HepG2 (cell line): ENCODE results near the gene C22orf39. TPM values are rescaled to one million over a fixed set of nuclear protein-coding genes. Genes with fewer than 3 reads are reported as not detected.

Source experiments
- ATAC-seq: fragments of 200-7000 bp; cut with Tn5 transposase; 3 replicates; pipeline ENCODE4 v1.9.1; 2020; ENCODE audit warnings: mild to moderate bottlenecking, moderate library complexity
- BruUV-seq: library from RNA; stranded (reverse); fragments of 400-500 nt; replicated peaks from 2 replicates; lab custom pipeline; 2021; lab: Mats Ljungman, UMichigan
- CTCF ChIA-PET: fragments of 300-600 bp; formaldehyde crosslinking; extraction: SDS; loops from one replicate; lab custom pipeline; 2021; ENCODE audit warnings: low total read pairs, inconsistent platforms, low intra/inter-chr PET ratio; lab: Yijun Ruan, JAX
- POLR2A ChIA-PET: fragments of 350-600 bp; sonication (Branson Sonifier 250); formaldehyde crosslinking; loops from one replicate; lab custom pipeline; 2020; ENCODE audit warnings: antibody characterized with exemption, inconsistent platforms; lab: Yijun Ruan, JAX
- DNase-seq: peaks from one replicate; pipeline ENCODE4 v3.0.0-alpha.2; 2015; ENCODE audit warnings: low spot score
- FAIRE-seq: peaks from 3 replicates; lab custom pipeline; 2011; peaks lifted over from hg19 to GRCh38; lab: Jason Lieb, UNC
- H2AFZ ChIP-seq: one replicate; pipeline ENCODE4 v1.6.1; 2011; ENCODE audit warnings: low read length, inconsistent platforms
- H3K27ac ChIP-seq: fragments of 300-600 bp; 3 replicates; pipeline ENCODE4 v1.8.0; 2011; ENCODE audit warnings: mixed run types, mild to moderate bottlenecking, mixed read lengths, low read length, inconsistent platforms; ENCODE audit not compliant: insufficient read depth; ENCODE audit errors: extremely low read length
- H3K27me3 ChIP-seq, 2 experiments: fragments of 200-600 bp in 1 of 2; 2 replicates in 1 of 2; 3 replicates in 1 of 2; pipeline versions ENCODE4 v1.6.0 to v1.8.0; 2011; ENCODE audit warnings: low read length in 2 of 2, mild to moderate bottlenecking in 2 of 2, moderate library complexity in 2 of 2, inconsistent platforms in 1 of 2; ENCODE audit not compliant: insufficient read depth in 2 of 2, control insufficient read depth in 1 of 2
- H3K36me3 ChIP-seq, 2 experiments: fragments of 200-600 bp in 1 of 2; replicated peaks in 1 of 2; 2 replicates in 1 of 2; 3 replicates in 1 of 2; pipeline versions ENCODE4 v1.5.1 to v1.8.0; 2011; ENCODE audit warnings: low read length in 2 of 2, inconsistent platforms in 1 of 2; ENCODE audit not compliant: insufficient read depth in 2 of 2, control insufficient read depth in 1 of 2
- H3K4me1 ChIP-seq: 2 replicates; pipeline ENCODE4 v1.5.1; 2012; ENCODE audit warnings: low read length, inconsistent platforms; ENCODE audit not compliant: insufficient read depth
- H3K4me2 ChIP-seq: 2 replicates; pipeline ENCODE4 v1.6.0; 2011; ENCODE audit warnings: low read depth, low read length, inconsistent platforms
- H3K4me3 ChIP-seq, 3 experiments: fragments of 200-600 bp in 1 of 3; sonication (generic), shearing (Covaris generic) in 1 of 3; replicated peaks in 1 of 3; 2 replicates each; pipeline ENCODE4 v1.5.1; 2011 to 2016; ENCODE audit warnings: low read length in 3 of 3, inconsistent platforms in 2 of 3, low read depth in 2 of 3, mild to moderate bottlenecking in 2 of 3, control low read depth in 1 of 3, mixed read lengths in 1 of 3; ENCODE audit not compliant: insufficient read depth in 1 of 3
- H3K79me2 ChIP-seq: one replicate; pipeline ENCODE4 v1.6.1; 2011; ENCODE audit warnings: low read length, inconsistent platforms; ENCODE audit not compliant: insufficient read depth
- H3K9ac ChIP-seq: 2 replicates; pipeline ENCODE4 v1.6.0; 2011; ENCODE audit warnings: mild to moderate bottlenecking, low read depth, low read length, inconsistent platforms; ENCODE audit not compliant: insufficient read depth
- H3K9me3 ChIP-seq: 2 replicates; pipeline ENCODE4 v1.5.1; 2012; ENCODE audit warnings: mild to moderate bottlenecking, low read length
- H4K20me1 ChIP-seq: 2 replicates; pipeline ENCODE4 v1.6.0; 2011; ENCODE audit warnings: inconsistent platforms, mild to moderate bottlenecking, low read length, moderate library complexity; ENCODE audit not compliant: insufficient read depth
- DNMT1 ChIP-seq: sonication (generic); formaldehyde crosslinking; IDR thresholded peaks from 2 replicates; pipeline ENCODE4 v1.5.1; 2020; ENCODE audit warnings: mild to moderate bottlenecking, missing genetic modification reagents
- HOXA3 ChIP-seq: sonication (generic); formaldehyde crosslinking; IDR thresholded peaks from 2 replicates; pipeline ENCODE4 v1.5.0; 2020; ENCODE audit warnings: missing genetic modification reagents
- KLF12 ChIP-seq: sonication (generic); formaldehyde crosslinking; IDR thresholded peaks from 2 replicates; pipeline ENCODE4 v1.4.0; 2020; ENCODE audit warnings: missing genetic modification reagents, borderline replicate concordance
- NFATC3 ChIP-seq: sonication (generic); formaldehyde crosslinking; IDR thresholded peaks from 2 replicates; pipeline ENCODE4 v1.5.1; 2020; ENCODE audit warnings: mild to moderate bottlenecking, missing genetic modification reagents
- SAFB2 ChIP-seq: sonication (generic); formaldehyde crosslinking; IDR thresholded peaks from 2 replicates; pipeline ENCODE4 v1.5.1; 2020; ENCODE audit warnings: missing genetic modification reagents, low read depth, mild to moderate bottlenecking, borderline replicate concordance
- SNAPC4 ChIP-seq: sonication (generic); formaldehyde crosslinking; IDR thresholded peaks from 2 replicates; pipeline ENCODE4 v1.4.0; 2020; ENCODE audit warnings: mild to moderate bottlenecking, missing genetic modification reagents
- SOX5 ChIP-seq: IDR thresholded peaks from 2 replicates; pipeline ENCODE4 v1.6.1; 2016; ENCODE audit warnings: borderline replicate concordance
- SRY ChIP-seq: sonication (generic); formaldehyde crosslinking; IDR thresholded peaks from 2 replicates; pipeline ENCODE4 v1.8.0; 2022; ENCODE audit warnings: mild to moderate bottlenecking, missing genetic modification reagents
- ZNF333 ChIP-seq: sonication (generic); formaldehyde crosslinking; IDR thresholded peaks from 2 replicates; pipeline ENCODE4 v1.4.0; 2020; ENCODE audit warnings: mild to moderate bottlenecking, missing genetic modification reagents, borderline replicate concordance
- ZNF430 ChIP-seq: sonication (generic); formaldehyde crosslinking; IDR thresholded peaks from 2 replicates; pipeline ENCODE4 v1.9.0; 2021; ENCODE audit warnings: mild to moderate bottlenecking, missing genetic modification reagents
- ZNF562 ChIP-seq: sonication (generic); formaldehyde crosslinking; IDR thresholded peaks from 2 replicates; pipeline ENCODE4 v1.8.0; 2022; ENCODE audit warnings: missing genetic modification reagents, borderline replicate concordance
- WGBS: methylation state at CpG from one replicate; pipeline ENCODE4 v1.1.6; 2017; ENCODE audit warnings: low lambda C conversion rate; 5-methylcytosine and 5-hydroxymethylcytosine counted together
- in situ Hi-C: cut with HindIII; loops from 2 replicates; pipeline ENCODE4 v1.10.0; 2017; ENCODE audit warnings: low pct_unique_long_range_greater_than_20kb; ENCODE audit not compliant: extremely low pct_ligation_motif_present
- intact Hi-C: fragments of 100-400 bp; cut with micrococcal nuclease; formaldehyde crosslinking; loops from one replicate; pipeline ENCODE4 v1.10.0; 2022; ENCODE audit not compliant: unreplicated experiment
- polyA plus RNA-seq, 8 experiments: library from polyadenylated mRNA; depleted of rRNA in 3 of 8; stranded (reverse) in 7 of 8; unstranded in 1 of 8; fragments of >200 nt; fragmentation: Illumina TruSeq in 4 of 8; extraction: Trizol in 4 of 8; gene quantifications; 2 replicates each; pipeline versions ENCODE4 v1.2.1 to v1.2.3, GENCODE V29; 2011 to 2016; ENCODE audit warnings: low read depth in 4 of 8, missing spikeins in 1 of 8, mixed read lengths in 1 of 8; ENCODE audit not compliant: insufficient read depth in 1 of 8
- total RNA-seq, 5 experiments: library from RNA; depleted of rRNA; stranded (reverse); fragments of >200 nt; fragmentation: Illumina TruSeq; extraction: Trizol; gene quantifications; 2 replicates each; pipeline ENCODE4 v1.2.3, GENCODE V29; 2016; ENCODE audit warnings: low read depth in 1 of 5
- TF ChIP-seq, protein P1 (sequence below): sonication (generic); formaldehyde crosslinking; IDR thresholded peaks from 2 replicates; pipeline ENCODE4 v1.4.0; 2020; ENCODE audit warnings: missing genetic modification reagents, mild to moderate bottlenecking, borderline replicate concordance
- TF ChIP-seq, protein P2 (sequence below): IDR thresholded peaks from 2 replicates; pipeline ENCODE4 v1.6.1; 2012; ENCODE audit warnings: low read depth, low read length, improper control_type of control experiment

The C22orf39 gene
- total and polyA plus RNA-seq, 2 of the 13 experiments (the other 11 are each of a cell fraction or from before 2014, with no cell fraction given), result 23.4 to 26.4 TPM

DNA sequence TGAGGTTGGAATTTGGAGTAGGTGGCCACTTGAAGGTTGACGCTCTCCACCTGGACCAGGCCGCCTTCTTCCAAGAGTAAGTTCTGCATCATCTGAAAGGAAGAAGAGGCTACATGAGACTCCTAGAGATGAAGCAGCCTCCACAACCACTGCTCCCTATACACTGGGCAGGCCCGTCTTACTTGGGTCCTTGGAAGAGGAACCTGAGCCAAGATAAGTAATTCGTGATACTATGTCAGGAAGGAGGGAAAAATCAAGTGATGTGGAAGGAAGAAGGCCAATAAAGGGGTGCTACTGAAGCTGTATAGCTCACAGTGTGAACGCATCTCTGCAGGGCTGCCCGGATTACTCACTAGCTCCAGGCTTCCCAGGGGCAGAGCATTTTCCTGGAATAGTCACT, 20.4 kb upstream of the C22orf39 start:
- Histone ChIP-seq H3K9ac (no peak overlapping the region), H3K27ac (no peak overlapping the region), H3K4me1 (no peaks in the 10 kb centered on the region), H3K4me2 (no peak overlapping the region), H3K4me3 (no peak overlapping the region), H3K79me2 (no peaks in the 10 kb centered on the region), H3K9me3 (no peaks in the 10 kb centered on the region), H4K20me1 (no peaks in the 10 kb centered on the region), H3K36me3 (peaks cover 36 to 93% of the 10 kb centered on the region in 2 experiments), H2AFZ (no peak overlapping the region), H3K27me3 (no peaks in the 10 kb centered on the region)
- no peak for ATAC-seq
- 96% methylated on average over 6 of the region's 6 CpGs for WGBS
- in situ Hi-C loops (no loop called here), intact Hi-C loops (no loop called here)
- POLR2A ChIA-PET, result no interaction called here
- no peak for FAIRE-seq
- no peak for DNase-seq
- no TSS peak for BruUV-seq
- no peak for TF ChIP-seq ZNF562 (CRISPR knock-in tag)
- no peak for TF ChIP-seq HOXA3 (CRISPR knock-in tag)
- TF ChIP-seq, protein P1, sequence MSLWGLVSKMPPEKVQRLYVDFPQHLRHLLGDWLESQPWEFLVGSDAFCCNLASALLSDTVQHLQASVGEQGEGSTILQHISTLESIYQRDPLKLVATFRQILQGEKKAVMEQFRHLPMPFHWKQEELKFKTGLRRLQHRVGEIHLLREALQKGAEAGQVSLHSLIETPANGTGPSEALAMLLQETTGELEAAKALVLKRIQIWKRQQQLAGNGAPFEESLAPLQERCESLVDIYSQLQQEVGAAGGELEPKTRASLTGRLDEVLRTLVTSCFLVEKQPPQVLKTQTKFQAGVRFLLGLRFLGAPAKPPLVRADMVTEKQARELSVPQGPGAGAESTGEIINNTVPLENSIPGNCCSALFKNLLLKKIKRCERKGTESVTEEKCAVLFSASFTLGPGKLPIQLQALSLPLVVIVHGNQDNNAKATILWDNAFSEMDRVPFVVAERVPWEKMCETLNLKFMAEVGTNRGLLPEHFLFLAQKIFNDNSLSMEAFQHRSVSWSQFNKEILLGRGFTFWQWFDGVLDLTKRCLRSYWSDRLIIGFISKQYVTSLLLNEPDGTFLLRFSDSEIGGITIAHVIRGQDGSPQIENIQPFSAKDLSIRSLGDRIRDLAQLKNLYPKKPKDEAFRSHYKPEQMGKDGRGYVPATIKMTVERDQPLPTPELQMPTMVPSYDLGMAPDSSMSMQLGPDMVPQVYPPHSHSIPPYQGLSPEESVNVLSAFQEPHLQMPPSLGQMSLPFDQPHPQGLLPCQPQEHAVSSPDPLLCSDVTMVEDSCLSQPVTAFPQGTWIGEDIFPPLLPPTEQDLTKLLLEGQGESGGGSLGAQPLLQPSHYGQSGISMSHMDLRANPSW (CRISPR knock-in tag), result no peak
- no peak for TF ChIP-seq SOX5 (CRISPR knock-in tag)
- TF ChIP-seq ZNF430, result no peak
- TF ChIP-seq SNAPC4, result no peak
- TF ChIP-seq ZNF333 (CRISPR knock-in tag), result no peak
- TF ChIP-seq KLF12 (CRISPR knock-in tag), result no peak
- TF ChIP-seq SAFB2 (CRISPR knock-in tag), result no peak
- TF ChIP-seq SRY (CRISPR knock-in tag), result no peak
- TF ChIP-seq DNMT1 (CRISPR knock-in tag), result no peak
- TF ChIP-seq NFATC3, result no peak
- TF ChIP-seq, protein P2, sequence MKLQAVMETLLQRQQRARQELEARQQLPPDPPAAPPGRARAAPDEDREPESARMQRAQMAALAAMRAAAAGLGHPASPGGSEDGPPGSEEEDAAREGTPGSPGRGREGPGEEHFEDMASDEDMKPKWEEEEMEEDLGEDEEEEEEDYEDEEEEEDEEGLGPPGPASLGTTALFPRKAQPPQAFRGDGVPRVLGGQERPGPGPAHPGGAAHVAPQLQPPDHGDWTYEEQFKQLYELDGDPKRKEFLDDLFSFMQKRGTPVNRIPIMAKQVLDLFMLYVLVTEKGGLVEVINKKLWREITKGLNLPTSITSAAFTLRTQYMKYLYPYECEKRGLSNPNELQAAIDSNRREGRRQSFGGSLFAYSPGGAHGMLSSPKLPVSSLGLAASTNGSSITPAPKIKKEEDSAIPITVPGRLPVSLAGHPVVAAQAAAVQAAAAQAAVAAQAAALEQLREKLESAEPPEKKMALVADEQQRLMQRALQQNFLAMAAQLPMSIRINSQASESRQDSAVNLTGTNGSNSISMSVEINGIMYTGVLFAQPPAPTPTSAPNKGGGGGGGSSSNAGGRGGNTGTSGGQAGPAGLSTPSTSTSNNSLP, result no peak
- CTCF ChIA-PET, result no interaction called here
